IMR-90 (cell line): ENCODE data around the gene GLYATL2. TPM values are rescaled to one million over a fixed set of nuclear protein-coding genes. Genes with fewer than 3 reads are reported as not detected.

Source experiments
- ATAC-seq: fragments of 200-7000 bp; cut with Tn5 transposase; 2 replicates; pipeline ENCODE4 v1.9.1; 2020; ENCODE audit warnings: low read depth, mild to moderate bottlenecking, moderate library complexity
- BruUV-seq: library from RNA; stranded (reverse); fragments of 400-500 nt; replicated peaks from 2 replicates; lab custom pipeline; 2021; lab: Mats Ljungman, UMichigan
- CTCF ChIA-PET: fragments of 300-600 bp; formaldehyde crosslinking; extraction: SDS; loops from one replicate; lab custom pipeline; 2021; ENCODE audit warnings: antibody characterized with exemption; lab: Yijun Ruan, JAX
- POLR2A ChIA-PET: fragments of 300-600 bp; sonication (Branson Sonifier 250); formaldehyde crosslinking; loops from one replicate; lab custom pipeline; 2022; ENCODE audit warnings: antibody characterized with exemption; ENCODE audit not compliant: unreplicated experiment; lab: Charles Lee
- DNase-seq: peaks from one replicate; pipeline ENCODE4 v3.0.0; 2013
- H2AFZ ChIP-seq: replicated peaks from 2 replicates; pipeline ENCODE3; 2013; ENCODE audit warnings: low read length, mild to moderate bottlenecking; ENCODE audit not compliant: poor library complexity
- H2AK5ac ChIP-seq: 2 replicates; pipeline ENCODE4 v1.6.1; 2013; ENCODE audit warnings: low read depth, low read length, inconsistent platforms
- H2AK9ac ChIP-seq: replicated peaks from 2 replicates; pipeline ENCODE3; 2013; ENCODE audit warnings: mild to moderate bottlenecking, low read depth, low read length, moderate library complexity; ENCODE audit not compliant: poor library complexity
- H2BK120ac ChIP-seq: 2 replicates; pipeline ENCODE4 v1.6.1; 2013; ENCODE audit warnings: low read depth, low read length, inconsistent platforms
- H2BK15ac ChIP-seq: 3 replicates; pipeline ENCODE4 v1.6.1; 2013; ENCODE audit warnings: low read depth, low read length, inconsistent platforms
- H2BK20ac ChIP-seq: 2 replicates; pipeline ENCODE4 v1.6.1; 2013; ENCODE audit warnings: low read depth, mild to moderate bottlenecking, inconsistent platforms, low read length, moderate library complexity
- H2BK5ac ChIP-seq: 2 replicates; pipeline ENCODE4 v1.6.1; 2013; ENCODE audit warnings: mild to moderate bottlenecking, low read depth, low read length, inconsistent platforms; ENCODE audit not compliant: poor library complexity, severe bottlenecking
- H3K14ac ChIP-seq: replicated peaks from 2 replicates; pipeline ENCODE4 v1.6.1; 2013; ENCODE audit warnings: low read depth, low read length, inconsistent platforms
- H3K18ac ChIP-seq: 2 replicates; pipeline ENCODE4 v1.6.1; 2013; ENCODE audit warnings: low read depth, low read length, control low read depth
- H3K23ac ChIP-seq: 2 replicates; pipeline ENCODE4 v1.6.1; 2013; ENCODE audit warnings: low read depth, low read length, inconsistent platforms
- H3K27ac ChIP-seq: 2 replicates; pipeline ENCODE4 v1.5.1; 2013; ENCODE audit warnings: mild to moderate bottlenecking, control low read depth, low read length; ENCODE audit not compliant: insufficient read depth
- H3K27me3 ChIP-seq: 2 replicates; pipeline ENCODE4 v1.6.1; 2013; ENCODE audit warnings: low read length; ENCODE audit not compliant: control insufficient read depth, insufficient read depth
- H3K36me3 ChIP-seq: 2 replicates; pipeline ENCODE4 v1.6.1; 2013; ENCODE audit warnings: low read length, mixed read lengths; ENCODE audit not compliant: control insufficient read depth, insufficient read depth
- H3K4ac ChIP-seq: 2 replicates; pipeline ENCODE4 v1.6.1; 2013; ENCODE audit warnings: low read depth, low read length, inconsistent platforms
- H3K4me1 ChIP-seq: 2 replicates; pipeline ENCODE4 v1.6.1; 2013; ENCODE audit warnings: low read length, mixed read lengths; ENCODE audit not compliant: control insufficient read depth, insufficient read depth
- H3K4me2 ChIP-seq: 2 replicates; pipeline ENCODE4 v1.6.1; 2013; ENCODE audit warnings: low read depth, mild to moderate bottlenecking, control low read depth, low read length, moderate library complexity
- H3K4me3 ChIP-seq: 2 replicates; pipeline ENCODE4 v1.5.1; 2013; ENCODE audit warnings: low read depth, mild to moderate bottlenecking, control low read depth, low read length, moderate library complexity; ENCODE audit not compliant: insufficient read depth
- H3K56ac ChIP-seq: 2 replicates; pipeline ENCODE4 v1.6.1; 2013; ENCODE audit warnings: low read length, inconsistent platforms; ENCODE audit not compliant: insufficient read depth; ENCODE audit errors: extremely low read depth
- H3K79me1 ChIP-seq, 2 experiments: 2 replicates each; pipeline ENCODE4 v1.6.1; 2013; ENCODE audit warnings: low read length in 2 of 2, inconsistent platforms in 1 of 2, low read depth in 1 of 2
- H3K9ac ChIP-seq: 2 replicates; pipeline ENCODE4 v1.6.1; 2013; ENCODE audit warnings: low read depth, low read length, control low read depth
- H3K9me1 ChIP-seq: 2 replicates; pipeline ENCODE4 v1.6.1; 2013; ENCODE audit warnings: low read length, inconsistent platforms; ENCODE audit not compliant: insufficient read depth
- H3K9me3 ChIP-seq: 2 replicates; pipeline ENCODE4 v1.6.1; 2013; ENCODE audit warnings: low read length; ENCODE audit not compliant: control insufficient read depth, insufficient read depth
- H4K20me1 ChIP-seq: 2 replicates; pipeline ENCODE4 v1.6.1; 2013; ENCODE audit warnings: low read length, inconsistent platforms; ENCODE audit not compliant: insufficient read depth
- H4K5ac ChIP-seq: 2 replicates; pipeline ENCODE4 v1.6.1; 2013; ENCODE audit warnings: mild to moderate bottlenecking, low read depth, low read length, control low read depth
- H4K8ac ChIP-seq, 2 experiments: 2 replicates each; pipeline ENCODE4 v1.6.1; 2013; ENCODE audit warnings: low read depth in 2 of 2, low read length in 2 of 2, control low read depth in 1 of 2, inconsistent platforms in 1 of 2
- H4K91ac ChIP-seq: 2 replicates; pipeline ENCODE4 v1.6.1; 2013; ENCODE audit warnings: low read depth, low read length, inconsistent platforms; ENCODE audit not compliant: insufficient read depth
- BHLHE40 ChIP-seq: fragments of 150-350 bp; IDR thresholded peaks from 2 replicates; pipeline ENCODE4 v1.6.1; 2016; ENCODE audit warnings: mild to moderate bottlenecking, low read depth, low read length
- CEBPB ChIP-seq: IDR thresholded peaks from 2 replicates; pipeline ENCODE4 v1.6.1; 2012; ENCODE audit warnings: low read depth, low read length, improper control_type of control experiment
- CHD1 ChIP-seq: IDR thresholded peaks from 2 replicates; pipeline ENCODE4 v1.6.1; 2012; ENCODE audit warnings: low read depth, low read length, improper control_type of control experiment
- CTCF ChIP-seq: conservative IDR thresholded peaks from 2 replicates; pipeline ENCODE4 v1.5.1; 2012; ENCODE audit warnings: mild to moderate bottlenecking, low read depth, low read length, improper control_type of control experiment
- ELK1 ChIP-seq: fragments of 150-350 bp; IDR thresholded peaks from 2 replicates; pipeline ENCODE4 v1.6.1; 2016; ENCODE audit warnings: low read depth, mild to moderate bottlenecking, low read length, moderate library complexity, borderline replicate concordance
- FOS ChIP-seq: fragments of 150-350 bp; IDR thresholded peaks from 2 replicates; pipeline ENCODE4 v1.6.1; 2016; ENCODE audit warnings: low read depth, low read length
- MAFK ChIP-seq: IDR thresholded peaks from 2 replicates; pipeline ENCODE4 v1.6.1; 2012; ENCODE audit warnings: low read depth, low read length, improper control_type of control experiment
- MAZ ChIP-seq: IDR thresholded peaks from 2 replicates; pipeline ENCODE4 v1.6.1; 2012; ENCODE audit warnings: low read depth, mild to moderate bottlenecking, low read length, improper control_type of control experiment, moderate library complexity, borderline replicate concordance
- NFE2L2 ChIP-seq: fragments of 150-350 bp; IDR thresholded peaks from 2 replicates; pipeline ENCODE4 v1.6.1; 2016; ENCODE audit warnings: low read depth, mild to moderate bottlenecking, low read length
- POLR2A ChIP-seq: IDR thresholded peaks from 2 replicates; pipeline ENCODE4 v1.6.1; 2012; ENCODE audit warnings: mild to moderate bottlenecking, low read depth, low read length
- RAD21 ChIP-seq: IDR thresholded peaks from 2 replicates; pipeline ENCODE4 v1.6.1; 2012; ENCODE audit warnings: low read length, improper control_type of control experiment
- RCOR1 ChIP-seq: IDR thresholded peaks from 2 replicates; pipeline ENCODE4 v1.6.1; 2012; ENCODE audit warnings: mild to moderate bottlenecking, low read length, improper control_type of control experiment; ENCODE audit not compliant: insufficient replicate concordance
- RFX5 ChIP-seq: IDR thresholded peaks from 2 replicates; pipeline ENCODE4 v1.8.0; 2012; ENCODE audit warnings: low read depth, mild to moderate bottlenecking, low read length, moderate library complexity
- SMC3 ChIP-seq: fragments of 150-350 bp; IDR thresholded peaks from 2 replicates; pipeline ENCODE4 v1.6.1; 2016; ENCODE audit warnings: low read depth, mild to moderate bottlenecking, antibody characterized with exemption, low read length, moderate library complexity
- USF2 ChIP-seq: fragments of 150-350 bp; IDR thresholded peaks from 2 replicates; pipeline ENCODE4 v1.6.1; 2017; ENCODE audit warnings: mild to moderate bottlenecking, antibody characterized with exemption, low read length, low read depth
- dilution Hi-C: fragments of 300-500 bp; cut with HindIII; formaldehyde crosslinking; loops from one replicate; pipeline ENCODE4 v1.14.3; 2018; ENCODE audit warnings: low sequenced_read_pairs; ENCODE audit not compliant: unreplicated experiment
- in situ Hi-C: fragments of 300-500 bp; cut with MboI; formaldehyde crosslinking; loops from 3 replicates; pipeline ENCODE4 v1.14.3; 2019; ENCODE audit warnings: low sequenced_read_pairs, inconsistent platforms, mixed read lengths
- intact Hi-C: fragments of 100-400 bp; cut with micrococcal nuclease; formaldehyde crosslinking; loops from 2 replicates; pipeline ENCODE4 v1.10.0; 2022
- polyA plus RNA-seq, 3 experiments: library from polyadenylated mRNA; depleted of rRNA; stranded (reverse); fragments of >200 nt; gene quantifications; 2 replicates each; pipeline ENCODE4 v1.2.3, GENCODE V29; 2012; ENCODE audit warnings: low replicate concordance in 1 of 3
- total RNA-seq: library from RNA; depleted of rRNA; stranded (reverse); fragments of >200 nt; gene quantifications from 2 replicates; pipeline ENCODE4 v1.2.3, GENCODE V29; 2012

The GLYATL2 gene
- total and polyA plus RNA-seq, 2 of the 4 experiments (the other 2 are of a cell fraction), result 0.36 to 0.77 TPM

- no TSS peak for BruUV-seq
- H2AK9ac ChIP-seq, result no peak overlapping the region
- no peak overlapping the region for H3K23ac ChIP-seq
- no peak overlapping the region for H2AFZ ChIP-seq
- CTCF ChIA-PET, result no interaction called here
- no peak overlapping the region for H2BK20ac ChIP-seq
- no peak overlapping the region for H3K27ac ChIP-seq
- H3K4ac ChIP-seq, result no peak overlapping the region
- H2BK15ac ChIP-seq, result no peak overlapping the region
- dilution Hi-C loops (no loop called here), intact Hi-C loops (no loop called here), in situ Hi-C loops (no loop called here)
- TF ChIP-seq BHLHE40 (no peak), MAZ (no peak), RCOR1 (no peak), RFX5 (no peak), CHD1 (no peak), CEBPB (no peak), SMC3 (no peak), POLR2A (no peak), RAD21 (no peak), NFE2L2 (no peak), USF2 (no peak), FOS (no peak), CTCF (no peak), ELK1 (no peak), MAFK (no peak)
- ATAC-seq (no peak), DNase-seq (no peak)
- no peaks in the 10 kb centered on the region for H3K4me1 ChIP-seq
- POLR2A ChIA-PET, result no interaction called here
- no peak overlapping the region for H4K91ac ChIP-seq
- H3K4me3 ChIP-seq, result no peak overlapping the region
- no peak overlapping the region for H2BK120ac ChIP-seq
- no peaks in the 10 kb centered on the region for H3K79me1 ChIP-seq
- no peak overlapping the region for H4K8ac ChIP-seq
- no peak overlapping the region for H2AK5ac ChIP-seq
- no peaks in the 10 kb centered on the region for H3K36me3 ChIP-seq
- no peaks in the 10 kb centered on the region for H3K27me3 ChIP-seq
- H4K20me1 ChIP-seq, result no peaks in the 10 kb centered on the region
- no peaks in the 10 kb centered on the region for H3K9me1 ChIP-seq
- no peak overlapping the region for H4K5ac ChIP-seq
- no peak overlapping the region for H3K56ac ChIP-seq
- H2BK5ac ChIP-seq, result no peak overlapping the region
- H3K4me2 ChIP-seq, result no peak overlapping the region
- no peak overlapping the region for H3K14ac ChIP-seq
- no peaks in the 10 kb centered on the region for H3K9me3 ChIP-seq
- no peak overlapping the region for H3K18ac ChIP-seq
- H3K9ac ChIP-seq, result no peak overlapping the region
Measured at GRCh38 chr11:58880166-58880565, 35.7 kb upstream of the GLYATL2 start.
